Measurements from ENCODE around the gene HACD3.

HACD3 gene

GRCh38 chr15:65620833-65621232 lies 90.6 kb downstream of the HACD3 start:
- TF ChIP-seq ZNF70 (CRISPR knock-in tag; IDR thresholded peaks at IDR 0.05) (no peak), PPARA (CRISPR knock-in tag; IDR thresholded peaks at IDR 0.05; ENCODE audit: borderline replicate concordance) (no peak), CSRNP3 (CRISPR knock-in tag; IDR thresholded peaks at IDR 0.05) (no peak), ZFP3 (CRISPR knock-in tag; IDR thresholded peaks at IDR 0.05) (no peak), SNAI2 (CRISPR knock-in tag; IDR thresholded peaks at IDR 0.05) (no peak), ZC3H10 (CRISPR knock-in tag; IDR thresholded peaks at IDR 0.05) (no peak), ESRRG (CRISPR knock-in tag; IDR thresholded peaks at IDR 0.05) (no peak), BACH2 (CRISPR knock-in tag; IDR thresholded peaks at IDR 0.05; ENCODE audit: borderline replicate concordance) (no peak), RARB (CRISPR knock-in tag; IDR thresholded peaks at IDR 0.05) (no peak), ISL1 (CRISPR knock-in tag; IDR thresholded peaks at IDR 0.05) (no peak), POU6F1 (CRISPR knock-in tag; IDR thresholded peaks at IDR 0.05; ENCODE audit: borderline replicate concordance, low read depth) (no peak), ZNF565 (CRISPR knock-in tag; conservative IDR thresholded peaks at IDR 0.05; ENCODE audit: low read depth) (no peak), OSR1 (CRISPR knock-in tag; IDR thresholded peaks at IDR 0.05) (no peak), CSDC2 (CRISPR knock-in tag; IDR thresholded peaks at IDR 0.05) (no peak), GLIS3 (CRISPR knock-in tag; IDR thresholded peaks at IDR 0.05) (no peak), CREB5 (CRISPR knock-in tag; IDR thresholded peaks at IDR 0.05; ENCODE audit: low read depth) (no peak), ARNTL (CRISPR knock-in tag; IDR thresholded peaks at IDR 0.05; ENCODE audit: borderline replicate concordance, low read depth) (no peak), ZFP30 (CRISPR knock-in tag; IDR thresholded peaks at IDR 0.05) (no peak)
- no peak for ATAC-seq

- TF ChIP-seq ZFP30 (CRISPR knock-in tag; IDR thresholded peaks at IDR 0.05) (no peak), ZC3H10 (CRISPR knock-in tag; IDR thresholded peaks at IDR 0.05) (no peak), CREB5 (CRISPR knock-in tag; IDR thresholded peaks at IDR 0.05; ENCODE audit: low read depth) (no peak), ZNF70 (CRISPR knock-in tag; IDR thresholded peaks at IDR 0.05) (no peak)
- ATAC-seq, result no peak
These were observed 91.4 kb downstream of the HACD3 start, which contains the start of gene SLC24A1 for GRCh38 chr15:65621638-65622037. SLC24A1 (plus strand) TSS chr15:65621938; CDS start chr15:65624081, 2,143 bp downstream.

- TF ChIP-seq ZFP3 (CRISPR knock-in tag; IDR thresholded peaks at IDR 0.05), result no peak
- TF ChIP-seq GLIS3 (CRISPR knock-in tag; IDR thresholded peaks at IDR 0.05), result no peak
- TF ChIP-seq ESRRG (CRISPR knock-in tag; IDR thresholded peaks at IDR 0.05), result no peak
- TF ChIP-seq POU6F1 (CRISPR knock-in tag; IDR thresholded peaks at IDR 0.05; ENCODE audit: borderline replicate concordance, low read depth), result no peak
- TF ChIP-seq ARNTL (CRISPR knock-in tag; IDR thresholded peaks at IDR 0.05; ENCODE audit: borderline replicate concordance, low read depth), result no peak
- TF ChIP-seq ZNF70 (CRISPR knock-in tag; IDR thresholded peaks at IDR 0.05), result no peak
- no peak for ATAC-seq
These were observed 92.8 kb downstream of the HACD3 start for GRCh38 chr15:65623103-65623502.

- no peak for TF ChIP-seq SNAI2 (CRISPR knock-in tag; IDR thresholded peaks at IDR 0.05)
- no peak for TF ChIP-seq CSDC2 (CRISPR knock-in tag; IDR thresholded peaks at IDR 0.05)
- no peak for TF ChIP-seq TCF4 (CRISPR knock-in tag; IDR thresholded peaks at IDR 0.05; ENCODE audit: borderline replicate concordance)
- TF ChIP-seq ZFP30 (CRISPR knock-in tag; IDR thresholded peaks at IDR 0.05), result no peak
- TF ChIP-seq CSRNP3 (CRISPR knock-in tag; IDR thresholded peaks at IDR 0.05), result no peak
- no peak for TF ChIP-seq ZFP3 (CRISPR knock-in tag; IDR thresholded peaks at IDR 0.05)
- no peak for TF ChIP-seq ZNF8 (CRISPR knock-in tag; IDR thresholded peaks at IDR 0.05)
- TF ChIP-seq ESRRG (CRISPR knock-in tag; IDR thresholded peaks at IDR 0.05), result no peak
- TF ChIP-seq CREB5 (CRISPR knock-in tag; IDR thresholded peaks at IDR 0.05; ENCODE audit: low read depth), result no peak
- no peak for TF ChIP-seq ISL1 (CRISPR knock-in tag; IDR thresholded peaks at IDR 0.05)
- no peak for TF ChIP-seq PPARA (CRISPR knock-in tag; IDR thresholded peaks at IDR 0.05; ENCODE audit: borderline replicate concordance)
- no peak for TF ChIP-seq ARNTL (CRISPR knock-in tag; IDR thresholded peaks at IDR 0.05; ENCODE audit: borderline replicate concordance, low read depth)
- no peak for ATAC-seq
These were observed 96.6 kb downstream of the HACD3 start for GRCh38 chr15:65626856-65627255.
